SIG-M5 treated with dmso at 0.1 percent for 504 hours (cell line): ENCODE measurements around the gene TRMT2A.

Experiments
- DNase-seq: peaks from one replicate; lab custom pipeline; 2025; ENCODE audit not compliant: unreplicated experiment; lab: John Stamatoyannopoulos, UW

TRMT2A gene

GRCh38 chr22:20135806-20136602 lies 19.0 kb upstream of the TRMT2A start:
- no peak for DNase-seq

- no peak for DNase-seq
These were observed 18.2 kb upstream of the TRMT2A start for GRCh38 chr22:20135265-20135664.

GRCh38 chr22:20133930-20134549 lies 17.0 kb upstream of the TRMT2A start:
- DNase-seq, result no peak

DNA sequence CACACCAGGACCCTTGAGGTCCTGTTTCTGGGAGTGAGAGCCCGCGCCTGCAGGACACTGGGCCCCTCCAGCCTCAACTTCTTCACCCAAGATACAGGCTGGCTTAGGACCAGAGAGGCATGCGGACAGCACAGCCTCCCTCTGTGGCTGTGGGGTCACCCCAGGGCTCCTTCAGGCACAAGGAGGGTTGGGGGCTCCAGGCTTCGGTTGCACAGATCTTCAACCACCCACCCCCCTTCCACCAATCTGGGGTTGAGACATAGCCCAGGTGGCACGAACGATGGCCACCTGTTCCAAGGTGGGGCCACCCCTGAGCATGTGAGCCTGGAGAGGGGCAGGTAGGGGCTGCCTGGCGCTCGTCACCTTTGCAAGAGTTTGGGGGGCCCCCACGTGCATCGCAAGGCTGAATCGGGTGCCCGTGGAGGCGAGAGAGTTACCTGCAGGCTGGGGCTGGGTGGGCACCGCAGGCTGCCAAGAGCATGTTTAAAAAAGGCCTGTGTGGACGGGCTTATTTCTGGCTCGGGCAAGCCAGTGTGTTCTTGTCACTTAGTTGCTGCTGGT lies 15.7 kb upstream of the TRMT2A start:
- no peak for DNase-seq

GRCh38 chr22:20131859-20132685 lies 15.0 kb upstream of the TRMT2A start:
- no peak for DNase-seq

- no peak for DNase-seq
These were observed 14.5 kb upstream of the TRMT2A start, which contains the start of gene ZDHHC8 for GRCh38 chr22:20131597-20131858. Gene ZDHHC8 (plus strand): TSS chr22:20131804. CDS start chr22:20131948, 144 bp downstream.

DNA sequence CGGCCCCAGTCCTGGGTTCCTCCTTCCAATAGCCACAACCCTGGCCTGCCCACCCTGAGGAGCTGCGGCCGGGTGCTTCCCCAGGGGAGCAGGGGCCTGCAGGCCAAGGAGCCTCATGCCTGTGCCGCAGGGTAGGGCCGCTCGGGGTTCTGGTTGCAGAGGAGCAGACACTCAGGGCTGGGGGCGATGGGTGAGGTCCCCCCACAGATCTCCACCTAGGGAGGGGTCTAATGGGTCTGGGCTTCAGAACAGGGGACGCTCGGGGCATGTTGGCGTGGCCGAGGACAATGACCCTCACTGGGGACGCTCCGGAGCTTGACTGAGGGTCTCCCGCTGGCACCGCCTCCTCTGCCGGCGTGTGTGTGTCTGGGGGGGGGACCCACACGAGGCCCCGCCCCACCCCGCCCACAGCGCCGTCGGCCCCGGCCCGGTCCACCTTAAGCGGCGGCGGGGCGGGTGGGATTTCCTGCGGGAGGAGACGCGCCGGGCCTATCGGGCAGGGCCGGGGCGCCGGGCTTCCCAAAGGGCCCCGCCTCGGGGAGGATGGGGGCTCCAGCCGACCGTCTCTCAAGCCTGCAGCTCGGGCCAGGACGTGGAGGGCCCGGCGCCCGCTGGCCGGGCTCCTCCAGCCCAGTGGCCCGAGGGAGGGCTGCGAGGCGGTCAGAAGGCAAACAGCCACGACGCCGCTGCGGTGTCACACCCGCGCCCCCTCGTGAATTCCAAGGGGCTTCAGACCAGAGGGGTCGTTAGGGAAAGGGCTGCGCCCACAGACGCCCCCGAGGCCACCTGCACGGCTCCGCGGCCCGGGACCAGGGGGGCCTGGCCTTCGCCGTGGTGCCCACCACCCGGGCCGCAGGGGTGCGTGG lies 13.9 kb upstream of the TRMT2A start:
- DNase-seq, result peak; percentile 45

GRCh38 chr22:20130319-20130718 lies 13.3 kb upstream of the TRMT2A start:
- no peak for DNase-seq

DNA sequence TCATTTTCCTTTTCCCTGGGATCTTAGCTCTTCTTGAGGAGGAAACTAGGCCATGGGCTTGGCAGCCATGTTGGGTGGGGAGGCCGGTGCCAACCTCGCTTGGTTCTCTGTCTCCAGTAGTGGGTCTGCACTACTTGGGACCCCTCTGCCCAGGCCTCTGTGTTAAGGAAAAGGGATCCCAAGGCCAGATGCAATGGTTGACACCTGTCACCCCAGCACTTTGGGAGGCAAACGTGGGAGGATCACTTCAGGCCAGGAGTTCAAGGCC lies 12.7 kb upstream of the TRMT2A start:
- DNase-seq, result no peak

DNA sequence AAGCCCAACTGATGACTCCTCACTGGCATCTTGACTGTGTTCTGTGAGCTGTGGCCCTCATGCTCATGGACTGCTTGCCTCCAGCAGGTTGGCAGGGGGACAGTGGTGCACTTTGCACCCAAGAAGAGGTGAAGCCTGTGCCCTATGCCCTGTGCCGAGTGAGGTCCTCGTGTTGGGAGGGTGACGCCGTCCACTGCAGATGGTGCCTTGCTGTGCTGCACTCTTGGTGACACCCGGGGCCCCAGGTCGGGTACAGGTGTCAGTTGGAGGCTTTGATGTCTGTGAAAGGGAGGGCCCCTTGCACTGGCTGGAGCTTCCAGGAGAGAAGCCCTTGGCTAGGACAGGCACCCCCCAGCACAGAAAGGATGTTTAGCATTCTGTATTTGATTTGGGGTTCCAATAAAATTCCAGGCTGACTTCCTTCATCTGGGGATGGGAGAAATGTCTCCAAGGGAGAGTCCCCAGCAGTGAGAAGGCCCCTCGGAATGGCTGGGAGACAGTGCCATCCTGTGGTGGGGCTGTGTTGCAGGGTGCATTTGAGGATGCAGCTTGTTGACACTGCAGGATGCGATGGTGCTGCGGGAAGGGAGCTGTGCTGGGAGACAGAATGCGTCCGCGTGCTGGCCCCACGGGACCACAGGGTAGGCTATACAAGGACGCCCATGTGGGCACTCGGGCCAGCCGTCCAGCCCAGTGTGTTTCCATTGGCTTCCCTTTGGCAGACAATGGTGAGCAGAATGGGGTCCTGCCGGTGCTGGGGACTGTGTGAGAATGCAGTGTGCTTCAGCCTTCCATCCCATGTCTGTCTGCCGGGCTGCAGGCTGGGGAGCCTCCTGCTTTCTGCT lies 12.1 kb upstream of the TRMT2A start:
- peak; percentile 31 for DNase-seq

DNA sequence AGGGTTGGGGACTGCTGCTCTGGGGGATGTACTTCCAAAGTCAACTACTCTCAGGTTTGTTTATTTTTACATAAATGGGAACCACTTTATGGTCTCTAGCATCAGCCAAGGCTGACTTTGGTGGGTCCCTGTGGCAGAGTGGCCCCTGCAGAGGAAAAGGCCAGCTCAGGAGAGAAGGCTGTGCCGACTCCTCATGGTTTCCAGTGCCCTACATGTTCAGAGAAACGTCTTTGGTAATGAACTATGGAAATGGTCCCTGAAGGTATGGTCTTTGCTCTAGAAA lies 11.5 kb upstream of the TRMT2A start:
- no peak for DNase-seq

- DNase-seq, result no peak
These were observed 11.0 kb upstream of the TRMT2A start for GRCh38 chr22:20127869-20128618.

- no peak for DNase-seq
These were observed 10.4 kb upstream of the TRMT2A start for GRCh38 chr22:20127318-20127868.

DNA sequence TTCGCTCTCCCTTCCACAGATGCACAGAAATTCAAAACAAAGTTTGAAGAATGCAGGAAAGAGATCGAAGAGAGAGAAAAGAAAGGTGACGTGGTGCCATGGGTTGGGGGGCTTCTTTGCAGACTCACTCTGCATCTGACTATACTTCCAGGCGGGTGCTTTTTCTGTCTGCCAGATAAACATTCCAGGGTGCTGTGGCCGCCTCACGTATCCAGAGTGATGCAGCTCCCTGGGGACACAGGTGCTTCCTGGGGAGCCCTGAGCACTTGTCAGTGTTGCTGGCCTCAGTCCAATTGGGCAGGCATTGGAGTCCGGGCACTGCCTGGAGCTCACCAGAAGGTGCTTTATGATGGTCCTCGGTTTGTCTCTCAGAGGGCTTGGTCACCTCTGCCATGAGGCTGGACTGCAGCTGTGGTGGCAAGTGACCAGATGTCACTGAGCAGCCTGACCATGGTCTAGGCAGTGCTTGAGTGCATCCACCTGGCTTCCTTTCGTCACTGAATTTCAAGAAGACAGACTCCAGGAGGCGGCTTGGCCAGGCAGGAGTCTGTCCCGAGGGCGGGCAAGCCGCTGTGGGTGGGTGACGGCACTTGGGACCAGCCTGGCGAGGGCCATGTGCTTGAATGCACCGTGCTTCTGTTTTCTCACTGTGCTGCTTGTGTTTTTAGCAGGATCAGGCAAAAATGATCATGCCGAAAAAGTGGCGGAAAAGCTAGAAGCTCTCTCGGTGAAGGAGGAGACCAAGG lies 9.4 kb upstream of the TRMT2A start:
- no peak for DNase-seq

DNA sequence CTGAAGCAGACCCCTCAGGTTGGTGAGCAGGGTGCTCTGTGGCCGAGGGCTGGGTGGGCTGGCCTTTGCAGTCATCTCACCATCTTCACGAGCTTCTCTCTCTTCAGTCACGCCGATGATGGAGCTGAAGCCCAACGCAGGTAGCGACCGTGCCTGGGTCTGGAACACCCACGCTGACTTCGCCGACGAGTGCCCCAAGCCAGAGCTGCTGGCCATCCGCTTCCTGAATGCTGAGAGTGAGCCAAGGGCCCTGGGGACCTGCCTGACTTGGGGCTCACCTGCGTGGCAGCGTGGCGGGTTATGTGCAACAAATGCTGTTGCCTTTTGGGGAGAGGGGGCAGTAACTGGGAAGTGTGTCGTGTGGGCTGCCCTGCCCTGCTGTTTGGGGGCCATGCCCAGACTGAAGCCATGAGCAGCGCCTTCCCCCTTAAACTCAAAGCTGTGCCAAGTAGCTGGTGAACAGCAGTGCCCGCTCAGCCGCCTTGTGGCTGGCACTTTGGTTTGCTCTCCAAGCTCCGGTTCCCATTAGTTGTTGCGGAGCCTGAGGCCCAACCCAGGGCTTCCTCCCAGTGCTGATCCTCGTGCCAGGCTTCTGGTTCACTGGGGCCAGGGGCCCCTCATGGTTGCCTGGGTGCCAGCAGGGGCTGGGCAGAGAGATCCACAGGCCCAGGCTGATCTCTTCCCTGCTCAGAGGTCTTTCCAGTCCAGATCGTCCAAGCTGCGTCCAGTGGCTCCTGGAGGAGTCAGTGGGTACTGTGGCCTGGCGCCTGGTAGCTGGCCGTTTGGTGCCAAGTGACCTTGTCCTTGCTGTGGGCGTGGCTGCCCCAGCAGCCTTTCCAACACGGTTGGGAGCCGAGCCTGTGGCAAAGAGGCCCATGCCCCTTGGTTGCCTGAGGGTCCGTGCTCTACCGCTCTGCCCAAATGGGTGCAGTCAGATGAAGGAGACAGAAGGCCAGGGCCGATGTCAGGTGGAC lies 8.5 kb upstream of the TRMT2A start:
- no peak for DNase-seq

GRCh38 chr22:20124083-20124787 lies 7.2 kb upstream of the TRMT2A start:
- DNase-seq, result no peak
